ENCODE measurements around the gene UPK2. TPM values are rescaled to one million over a fixed set of nuclear protein-coding genes. Genes with fewer than 3 reads are reported as not detected.
A peak's percentile ranks its signal among the peaks of the same experiment; 100 is the strongest.

UPK2 gene
- total and polyA plus RNA-seq, 2 of the 13 experiments (the other 11 are each of a cell fraction or from before 2014, with no cell fraction given), result not detected

- TF ChIP-seq HMGXB3 (CRISPR knock-in tag; IDR thresholded peaks at IDR 0.05; ENCODE audit: borderline replicate concordance), result no peak
- TF ChIP-seq TFAP4 (IDR thresholded peaks at IDR 0.05; ENCODE audit: borderline replicate concordance, low read depth), result peak; percentile 69; the same call in 1 of the 2 replicates
- TF ChIP-seq ARNT2 (CRISPR knock-in tag; IDR thresholded peaks at IDR 0.05; ENCODE audit: low read depth), result no peak
- TF ChIP-seq ZBTB39 (CRISPR knock-in tag; IDR thresholded peaks at IDR 0.05), result no peak
- no peak for TF ChIP-seq GPBP1L1 (CRISPR knock-in tag; IDR thresholded peaks at IDR 0.05)
- TF ChIP-seq SKIL (CRISPR knock-in tag; IDR thresholded peaks at IDR 0.05; ENCODE audit: borderline replicate concordance), result no peak; the same call in 1 of the 2 replicates
- TF ChIP-seq SIX1 (CRISPR knock-in tag; IDR thresholded peaks at IDR 0.05; ENCODE audit: borderline replicate concordance), result no peak
- TF ChIP-seq ZNF629 (CRISPR knock-in tag; conservative IDR thresholded peaks at IDR 0.05), result peak; percentile 99
- no peak for TF ChIP-seq SRF (IDR thresholded peaks at IDR 0.05; ENCODE audit: low read depth, low read length)
- TF ChIP-seq ZNF367 (CRISPR knock-in tag; IDR thresholded peaks at IDR 0.05; ENCODE audit: borderline replicate concordance), result no peak
- TF ChIP-seq GLI4 (CRISPR knock-in tag; IDR thresholded peaks at IDR 0.05; ENCODE audit: borderline replicate concordance), result no peak
- no peak for TF ChIP-seq NONO (IDR thresholded peaks at IDR 0.05)
- peak; percentile 53 for TF ChIP-seq NONO (CRISPR knock-in tag; conservative IDR thresholded peaks at IDR 0.05)
- no peak for TF ChIP-seq PPARG (CRISPR knock-in tag; conservative IDR thresholded peaks at IDR 0.05)
- peak; percentile 25; the same call in 1 of the 2 replicates for TF ChIP-seq ZFP91 (CRISPR knock-in tag; IDR thresholded peaks at IDR 0.05; ENCODE audit: borderline replicate concordance)
Observed at GRCh38 chr11:118910309-118911112, 45.6 kb upstream of the UPK2 start (continued).

All from HepG2 (cell line).